Nephron progenitor cell (in vitro differentiated cells): ENCODE results near the gene TEKT5.
A peak's percentile ranks its signal among the peaks of the same experiment; 100 is the strongest.

ENCODE experiments used
- DNase-seq: peaks from one replicate; pipeline ENCODE4 v3.0.0; 2021
- H3K27ac Mint-ChIP-seq: 2 replicates; pipeline ENCODE4 v1.8.0; 2021; ENCODE audit warnings: mild to moderate bottlenecking, moderate library complexity, mixed read lengths
- H3K27me3 Mint-ChIP-seq: 2 replicates; pipeline ENCODE4 v1.8.0; 2021; ENCODE audit warnings: mild to moderate bottlenecking, low read depth, mixed read lengths; ENCODE audit not compliant: poor library complexity
- H3K36me3 Mint-ChIP-seq: 2 replicates; pipeline ENCODE4 v1.8.0; 2021; ENCODE audit warnings: low read depth, mixed read lengths
- H3K4me1 Mint-ChIP-seq: 2 replicates; pipeline ENCODE4 v1.8.0; 2021; ENCODE audit warnings: mixed read lengths
- H3K4me3 Mint-ChIP-seq: 2 replicates; pipeline ENCODE4 v1.8.0; 2021; ENCODE audit warnings: mild to moderate bottlenecking, moderate library complexity, mixed read lengths
- H3K9me3 Mint-ChIP-seq: 2 replicates; pipeline ENCODE4 v1.8.0; 2021; ENCODE audit warnings: mild to moderate bottlenecking, moderate library complexity, mixed read lengths
- TF ChIP-seq, protein P1 (sequence below): fragments of 200-600 bp; sonication (generic); IDR thresholded peaks from 2 replicates; pipeline ENCODE4 v1.5.0; 2021; ENCODE audit warnings: antibody characterized with exemption

TEKT5 gene

DNA sequence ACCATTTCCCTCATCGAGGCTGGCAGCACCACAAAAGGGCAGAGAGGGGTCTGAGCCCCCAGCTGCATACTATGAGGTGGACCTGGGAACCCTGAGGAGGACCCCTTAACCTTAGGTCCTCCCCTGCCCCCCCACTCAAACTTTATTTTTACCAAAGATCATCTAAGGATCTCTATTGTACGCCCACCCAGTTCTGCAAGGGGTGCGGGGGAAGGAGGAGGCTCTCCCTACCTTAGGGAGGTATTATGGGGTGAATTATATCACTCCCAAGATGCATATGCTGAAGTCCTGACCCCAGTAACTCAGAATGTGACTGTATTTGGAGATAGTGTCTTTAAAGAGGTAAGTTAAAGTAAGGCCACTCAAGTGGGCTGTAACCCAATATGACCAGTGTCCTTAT lies 87.6 kb downstream of the TEKT5 start:
- Mint-ChIP-seq H3K9me3 (peaks cover 3% of the 10 kb centered on the region), H3K4me1 (peaks cover 27% of the 10 kb centered on the region), H3K27me3 (peaks cover 21% of the 10 kb centered on the region), H3K27ac (no peak overlapping the region), H3K4me3 (no peak overlapping the region), H3K36me3 (no peaks in the 10 kb centered on the region)
- TF ChIP-seq, protein P1, sequence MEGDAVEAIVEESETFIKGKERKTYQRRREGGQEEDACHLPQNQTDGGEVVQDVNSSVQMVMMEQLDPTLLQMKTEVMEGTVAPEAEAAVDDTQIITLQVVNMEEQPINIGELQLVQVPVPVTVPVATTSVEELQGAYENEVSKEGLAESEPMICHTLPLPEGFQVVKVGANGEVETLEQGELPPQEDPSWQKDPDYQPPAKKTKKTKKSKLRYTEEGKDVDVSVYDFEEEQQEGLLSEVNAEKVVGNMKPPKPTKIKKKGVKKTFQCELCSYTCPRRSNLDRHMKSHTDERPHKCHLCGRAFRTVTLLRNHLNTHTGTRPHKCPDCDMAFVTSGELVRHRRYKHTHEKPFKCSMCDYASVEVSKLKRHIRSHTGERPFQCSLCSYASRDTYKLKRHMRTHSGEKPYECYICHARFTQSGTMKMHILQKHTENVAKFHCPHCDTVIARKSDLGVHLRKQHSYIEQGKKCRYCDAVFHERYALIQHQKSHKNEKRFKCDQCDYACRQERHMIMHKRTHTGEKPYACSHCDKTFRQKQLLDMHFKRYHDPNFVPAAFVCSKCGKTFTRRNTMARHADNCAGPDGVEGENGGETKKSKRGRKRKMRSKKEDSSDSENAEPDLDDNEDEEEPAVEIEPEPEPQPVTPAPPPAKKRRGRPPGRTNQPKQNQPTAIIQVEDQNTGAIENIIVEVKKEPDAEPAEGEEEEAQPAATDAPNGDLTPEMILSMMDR = no peak
- no peak for DNase-seq

DNA sequence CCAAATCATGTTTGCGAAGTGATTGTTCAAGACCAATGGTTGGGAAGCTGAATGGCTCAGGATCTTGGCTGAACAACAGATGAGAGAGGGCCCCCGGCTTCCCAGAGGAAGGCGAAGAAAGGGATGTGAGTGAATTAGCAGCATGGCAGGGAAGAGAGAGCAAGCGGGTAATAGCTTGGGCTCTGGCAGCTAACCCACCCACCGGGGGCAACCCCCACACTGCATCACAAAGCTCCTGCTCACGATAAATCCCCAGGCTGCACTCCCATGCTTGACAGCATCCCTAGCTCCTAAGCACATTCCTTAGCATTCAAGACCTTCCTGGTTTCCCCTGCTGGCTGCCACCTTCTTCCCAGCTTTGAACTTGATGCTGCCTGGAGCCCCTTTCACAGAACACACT lies 88.1 kb downstream of the TEKT5 start:
- DNase-seq = peak; percentile 18
- TF ChIP-seq, protein P1 = no peak
- Mint-ChIP-seq H3K27ac (peak overlapping the region; percentile 80), H3K36me3 (no peaks in the 10 kb centered on the region), H3K4me1 (peaks cover 27% of the 10 kb centered on the region), H3K9me3 (peaks cover 3% of the 10 kb centered on the region), H3K4me3 (no peak overlapping the region), H3K27me3 (peaks cover 21% of the 10 kb centered on the region)

DNA sequence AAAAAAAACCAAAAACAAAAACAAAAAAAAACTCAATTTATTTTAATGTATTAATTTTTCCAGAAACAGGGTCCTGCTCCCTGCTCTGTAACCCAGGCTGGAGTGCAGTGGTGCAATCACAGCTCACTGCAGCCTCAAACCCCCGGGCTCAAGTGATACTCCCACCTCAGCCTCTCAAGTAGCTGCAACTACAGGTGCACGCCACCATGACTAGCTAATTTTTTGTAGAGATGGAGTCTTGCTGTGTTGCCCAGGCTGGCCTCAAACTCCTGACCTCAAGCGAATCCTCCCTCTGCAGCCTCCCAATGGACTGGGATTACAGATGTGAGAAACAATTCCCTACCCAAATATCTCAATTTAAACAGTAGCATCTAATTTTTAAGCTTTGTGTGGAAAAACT lies 89.1 kb downstream of the TEKT5 start:
- TF ChIP-seq, protein P1 = no peak
- H3K4me1 Mint-ChIP-seq = peaks cover 23% of the 10 kb centered on the region
- H3K27ac Mint-ChIP-seq = no peak overlapping the region
- no peak for DNase-seq
- H3K4me3 Mint-ChIP-seq = no peak overlapping the region
- no peaks in the 10 kb centered on the region for H3K36me3 Mint-ChIP-seq
- peaks cover 21% of the 10 kb centered on the region for H3K27me3 Mint-ChIP-seq
- H3K9me3 Mint-ChIP-seq = peaks cover 3% of the 10 kb centered on the region

DNA sequence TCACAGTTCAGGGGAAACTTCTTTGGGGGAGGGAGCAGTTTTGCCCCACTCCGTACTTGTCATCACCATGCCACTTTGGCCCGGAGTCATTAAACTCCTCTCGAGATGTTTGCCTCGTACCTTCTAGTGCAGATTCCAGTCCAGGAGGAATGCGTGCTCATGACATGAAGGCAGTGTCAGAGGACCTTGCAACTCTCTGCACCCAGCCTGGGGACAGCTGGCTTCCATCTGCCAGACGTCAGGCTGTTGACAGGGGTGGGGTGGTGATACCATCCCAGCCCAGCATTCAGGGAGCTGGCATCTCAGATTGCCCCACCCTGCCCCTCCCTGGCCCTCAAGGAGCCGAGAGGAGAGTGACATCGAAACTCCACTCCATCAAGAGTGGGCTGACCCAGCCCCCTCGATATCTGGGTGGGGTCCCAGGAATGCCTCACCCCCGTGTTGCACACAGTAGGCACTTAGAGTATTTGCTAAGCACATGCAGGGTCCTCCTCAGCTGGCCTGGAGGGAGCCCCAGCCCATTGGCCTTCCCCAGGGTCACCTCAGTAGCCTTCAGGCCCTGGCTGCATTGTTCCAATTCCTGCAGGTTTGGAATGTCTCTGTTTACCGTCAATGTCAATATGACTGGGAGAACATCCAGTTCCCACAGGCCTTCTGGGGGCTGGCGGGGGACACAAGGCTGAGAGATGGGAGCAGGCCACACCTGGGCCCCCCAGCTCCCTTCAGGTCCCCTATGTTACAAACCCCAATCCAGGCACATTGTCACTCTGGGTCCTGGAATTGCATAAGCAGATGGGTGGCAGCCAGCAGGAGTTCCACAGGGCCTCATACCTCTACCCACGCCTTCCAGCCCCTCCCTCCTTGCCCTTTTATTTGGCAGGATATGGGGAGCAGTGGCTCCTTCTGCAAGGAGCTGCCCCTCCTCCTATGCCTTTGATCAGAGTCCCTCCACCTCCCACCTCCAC lies 93.0 kb downstream of the TEKT5 start:
- peaks cover 3% of the 10 kb centered on the region for H3K9me3 Mint-ChIP-seq
- no peak overlapping the region for H3K27ac Mint-ChIP-seq
- TF ChIP-seq, protein P1 = no peak
- no peak overlapping the region for H3K4me3 Mint-ChIP-seq
- H3K27me3 Mint-ChIP-seq = peaks cover 12% of the 10 kb centered on the region
- peaks cover 21% of the 10 kb centered on the region for H3K4me1 Mint-ChIP-seq
- no peaks in the 10 kb centered on the region for H3K36me3 Mint-ChIP-seq
- DNase-seq = no peak

DNA sequence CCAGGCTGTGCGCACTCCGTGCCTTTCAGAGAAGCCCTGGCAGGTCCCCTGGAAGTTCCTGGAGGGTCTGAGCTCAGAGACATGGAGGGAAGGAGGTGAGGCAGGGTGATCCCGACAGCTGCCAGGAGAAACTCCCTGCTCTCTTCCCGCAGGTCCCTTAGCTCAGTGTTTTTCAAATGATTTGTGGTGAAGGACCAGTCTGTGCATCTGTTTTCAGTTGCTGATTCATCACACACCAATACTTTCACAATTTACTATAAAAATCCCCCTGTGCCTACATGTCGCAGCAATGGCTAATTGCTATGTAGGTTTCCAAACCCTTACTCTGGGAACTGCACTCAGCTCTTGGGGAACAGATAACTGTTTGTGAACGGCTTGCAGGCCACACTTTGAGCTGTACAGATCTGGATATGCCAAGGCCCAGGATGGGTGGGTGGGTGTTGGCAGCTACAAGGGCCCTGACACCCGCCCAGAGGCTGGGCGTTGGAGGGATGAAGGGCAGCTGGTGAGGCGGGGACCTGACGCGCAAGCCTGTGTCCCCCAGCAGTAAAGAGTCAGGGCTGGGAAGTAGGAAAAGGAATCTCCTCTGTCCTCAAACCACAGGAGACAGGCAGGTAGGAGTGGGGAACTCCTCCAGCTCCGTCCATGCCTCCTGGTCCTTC lies 93.8 kb downstream of the TEKT5 start:
- Mint-ChIP-seq H3K9me3 (peaks cover 3% of the 10 kb centered on the region), H3K27ac (no peak overlapping the region), H3K4me1 (peaks cover 15% of the 10 kb centered on the region), H3K4me3 (no peak overlapping the region), H3K27me3 (peaks cover 15% of the 10 kb centered on the region), H3K36me3 (no peaks in the 10 kb centered on the region)
- TF ChIP-seq, protein P1 = no peak
- DNase-seq = no peak
